ENCODE measurements around the gene UVSSA. TPM values are rescaled to one million over a fixed set of nuclear protein-coding genes. Genes with fewer than 3 reads are reported as not detected.

UVSSA gene
- total and polyA plus RNA-seq, 9 of the 15 experiments (the other 6 are each of a cell fraction or from before 2014, with no cell fraction given), result 0.21 to 14.6 (median 3.3) TPM

DNA sequence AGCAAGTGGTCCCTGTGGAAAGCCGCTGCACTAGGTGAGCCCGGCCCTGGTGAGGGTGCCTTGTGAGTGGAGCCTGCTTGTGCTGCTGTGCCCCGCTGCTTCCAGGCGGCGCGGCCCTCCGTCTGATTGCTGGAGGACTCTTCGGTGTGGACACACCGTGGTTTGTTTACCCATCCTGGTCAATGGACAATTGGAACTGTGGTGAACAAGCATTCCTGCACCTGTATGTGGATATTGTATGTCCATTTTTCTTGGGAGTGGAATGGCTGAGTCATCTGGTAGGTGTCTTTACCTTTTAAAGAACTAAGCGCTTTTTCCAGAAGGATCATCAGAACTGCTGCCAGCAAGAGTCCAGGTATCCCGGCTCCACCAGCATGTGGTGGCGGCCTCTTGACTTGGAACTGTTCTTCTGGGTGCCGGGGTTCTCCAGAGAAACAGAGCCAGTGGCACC is 41.7 kb upstream of the UVSSA start:
- peaks cover 4 to 32% of the 10 kb centered on the region in 2 experiments; a peak in 4 of 5 replicates for H3K4me1 ChIP-seq (replicated peaks in 1 of 2; ENCODE audit: control insufficient read depth in 2 of 2, insufficient read depth in 2 of 2, low read length in 2 of 2)
- no peak for DNase-seq (ENCODE audit: extremely low read depth in 1 of 4, low spot score in 3 of 4)
- no peaks in the 10 kb centered on the region; a peak in 1 of 5 replicates for H3K27me3 ChIP-seq (ENCODE audit: control insufficient read depth in 2 of 2, insufficient read depth in 2 of 2, low read length in 2 of 2)
- peaks cover 93% of the 10 kb centered on the region for H3K79me2 ChIP-seq (ENCODE audit: control insufficient read depth, insufficient read depth, low read length)
- peaks cover 53% of the 10 kb centered on the region; the same call in 2 of the 3 replicates for H3K36me3 ChIP-seq (ENCODE audit: control insufficient read depth, insufficient read depth, low read length)
- H2AFZ ChIP-seq (ENCODE audit: low read depth, low read length), result no peak overlapping the region
- peak overlapping the region in 1 of 2 experiments; percentile 65; a peak in 1 of 4 replicates for H3K9ac ChIP-seq (ENCODE audit: insufficient read depth in 1 of 2, low read depth in 2 of 2, low read length in 2 of 2)
- H3K4me2 ChIP-seq (ENCODE audit: insufficient read depth, low read length), result no peak overlapping the region
- ATAC-seq, result no peak
- no peaks in the 10 kb centered on the region for H3K9me1 ChIP-seq (ENCODE audit: control insufficient read depth, insufficient read depth, low read length)
- TF ChIP-seq ZNF316 (IDR thresholded peaks at IDR 0.05) (0 out of 2 replicates have a peak, but pooled peaks have one; percentile 28), PYGO2 (tag; IDR thresholded peaks at IDR 0.05) (no peak), GABPB2 (CRISPR knock-in tag; conservative IDR thresholded peaks at IDR 0.05) (no peak), GTF2A2 (tag; IDR thresholded peaks at IDR 0.05) (no peak), ZNF764 (CRISPR knock-in tag; IDR thresholded peaks at IDR 0.05; ENCODE audit: low read depth) (no peak)
- H3K9me3 ChIP-seq (replicated peaks; ENCODE audit: control insufficient read depth, insufficient read depth, low read depth, low read length), result no peaks in the 10 kb centered on the region
- WGBS (ENCODE audit: insufficient coverage, low coverage, missing lambda C conversion rate), result 97% methylated on average over 12 of the region's 13 CpGs
- peaks cover 10% of the 10 kb centered on the region for H4K20me1 ChIP-seq (replicated peaks; ENCODE audit: control insufficient read depth, insufficient read depth, low read length)
- ChIA-PET CTCF (ENCODE audit: low intra/inter-chr PET ratio) (no interaction called here), POLR2A (no interaction called here)
- peak overlapping the region; percentile 17; the same call in 1 of the 3 replicates for H3K27ac ChIP-seq (ENCODE audit: extremely low read depth, low read depth, low read length)
- no TSS peak for BruUV-seq (replicated peaks)
- FAIRE-seq, result no peak
- intact Hi-C loops (cut with micrococcal nuclease) (no loop called here), in situ Hi-C loops (cut with MboI) (no loop called here)
- H3K4me3 ChIP-seq, result no peak overlapping the region

DNA sequence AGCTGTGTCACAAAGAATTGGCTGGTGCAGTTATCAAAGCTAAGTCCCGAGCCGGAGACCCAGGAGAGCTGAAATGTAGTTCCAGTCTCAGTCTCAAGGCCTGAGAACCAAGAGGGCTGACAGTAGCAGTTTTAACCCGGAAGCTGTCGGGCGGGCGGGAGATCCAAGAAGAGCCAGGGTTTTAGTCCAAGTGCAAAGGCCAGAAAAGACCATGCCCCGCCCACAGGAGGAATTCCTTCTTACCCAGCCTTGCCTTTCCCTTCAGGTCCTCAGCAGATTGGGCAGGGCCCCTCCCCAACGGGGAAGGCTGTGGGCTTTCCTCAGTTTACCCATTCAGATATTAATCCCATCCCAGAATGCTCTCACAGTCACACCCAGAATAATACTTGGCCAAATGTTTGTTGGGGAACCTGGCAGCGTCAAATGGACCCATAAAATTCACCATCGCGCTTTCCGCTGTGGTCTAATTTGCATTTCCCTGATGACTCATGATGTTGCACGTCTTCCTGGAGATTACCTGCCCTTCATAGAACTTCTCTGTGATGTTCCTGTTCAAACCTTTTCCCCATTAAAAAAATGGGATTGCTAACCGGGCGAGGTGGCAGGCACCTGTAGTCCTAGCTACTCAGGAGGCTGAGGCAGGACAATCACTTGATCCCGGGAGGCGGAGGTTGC is 41.1 kb upstream of the UVSSA start:
- CTCF ChIA-PET (ENCODE audit: low intra/inter-chr PET ratio), result no interaction called here
- Histone ChIP-seq H3K27me3 (ENCODE audit: control insufficient read depth in 2 of 2, insufficient read depth in 2 of 2, low read length in 2 of 2) (no peaks in the 10 kb centered on the region; a peak in 1 of 5 replicates), H3K4me2 (ENCODE audit: insufficient read depth, low read length) (no peak overlapping the region), H3K9me3 (replicated peaks; ENCODE audit: control insufficient read depth, insufficient read depth, low read depth, low read length) (no peaks in the 10 kb centered on the region), H3K9me1 (ENCODE audit: control insufficient read depth, insufficient read depth, low read length) (no peaks in the 10 kb centered on the region), H3K27ac (ENCODE audit: extremely low read depth, low read depth, low read length) (peak overlapping the region; percentile 17; the same call in 1 of the 3 replicates), H3K36me3 (ENCODE audit: control insufficient read depth, insufficient read depth, low read length) (peaks cover 47% of the 10 kb centered on the region; the same call in 2 of the 3 replicates), H4K20me1 (replicated peaks; ENCODE audit: control insufficient read depth, insufficient read depth, low read length) (peaks cover 12% of the 10 kb centered on the region), H3K4me1 (replicated peaks in 1 of 2; ENCODE audit: control insufficient read depth in 2 of 2, insufficient read depth in 2 of 2, low read length in 2 of 2) (peaks cover 4 to 38% of the 10 kb centered on the region in 2 experiments; a peak in 4 of 5 replicates), H2AFZ (ENCODE audit: low read depth, low read length) (no peak overlapping the region), H3K9ac (ENCODE audit: insufficient read depth in 1 of 2, low read depth in 2 of 2, low read length in 2 of 2) (peak overlapping the region in 1 of 2 experiments; percentile 65; a peak in 1 of 4 replicates), H3K4me3 (no peak overlapping the region), H3K79me2 (ENCODE audit: control insufficient read depth, insufficient read depth, low read length) (peaks cover 93% of the 10 kb centered on the region)
- FAIRE-seq (peak; percentile 58), DNase-seq (ENCODE audit: extremely low read depth in 1 of 4, low spot score in 3 of 4) (peak in 1 of 4 experiments; percentile 14), ATAC-seq (no peak)
- in situ Hi-C loops (cut with MboI), result no loop called here
- intact Hi-C loops (cut with micrococcal nuclease), result no loop called here
- WGBS (ENCODE audit: insufficient coverage, low coverage, missing lambda C conversion rate), result 63% methylated on average over 17 of the region's 17 CpGs
- POLR2A ChIA-PET, result no interaction called here
- BruUV-seq (replicated peaks), result no TSS peak
- TF ChIP-seq POLR2A (conservative IDR thresholded peaks at IDR 0.05) (peak; percentile 40; the same call in 1 of the 2 replicates), JUND (IDR thresholded peaks at IDR 0.05; ENCODE audit: borderline replicate concordance, low read depth, low read length) (peak; percentile 55; the same call in 1 of the 2 replicates), JUND (tag; IDR thresholded peaks at IDR 0.05; ENCODE audit: borderline replicate concordance, low read depth, low read length) (no peak), KLF10 (CRISPR knock-in tag; IDR thresholded peaks at IDR 0.05) (no peak), ZNF717 (CRISPR knock-in tag; IDR thresholded peaks at IDR 0.05) (no peak), SUPT5H (IDR thresholded peaks at IDR 0.05) (peak; percentile 24; the same call in 1 of the 2 replicates), POLR2AphosphoS2 (IDR thresholded peaks at IDR 0.05; ENCODE audit: low read length) (0 out of 2 replicates have a peak, but pooled peaks have one; percentile 24)
- TF ChIP-seq, protein P1, sequence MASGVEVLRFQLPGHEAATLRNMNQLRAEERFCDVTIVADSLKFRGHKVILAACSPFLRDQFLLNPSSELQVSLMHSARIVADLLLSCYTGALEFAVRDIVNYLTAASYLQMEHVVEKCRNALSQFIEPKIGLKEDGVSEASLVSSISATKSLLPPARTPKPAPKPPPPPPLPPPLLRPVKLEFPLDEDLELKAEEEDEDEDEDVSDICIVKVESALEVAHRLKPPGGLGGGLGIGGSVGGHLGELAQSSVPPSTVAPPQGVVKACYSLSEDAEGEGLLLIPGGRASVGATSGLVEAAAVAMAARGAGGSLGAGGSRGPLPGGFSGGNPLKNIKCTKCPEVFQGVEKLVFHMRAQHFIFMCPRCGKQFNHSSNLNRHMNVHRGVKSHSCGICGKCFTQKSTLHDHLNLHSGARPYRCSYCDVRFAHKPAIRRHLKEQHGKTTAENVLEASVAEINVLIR (CRISPR knock-in tag; IDR thresholded peaks at IDR 0.05), result no peak
- TF ChIP-seq, protein P2, sequence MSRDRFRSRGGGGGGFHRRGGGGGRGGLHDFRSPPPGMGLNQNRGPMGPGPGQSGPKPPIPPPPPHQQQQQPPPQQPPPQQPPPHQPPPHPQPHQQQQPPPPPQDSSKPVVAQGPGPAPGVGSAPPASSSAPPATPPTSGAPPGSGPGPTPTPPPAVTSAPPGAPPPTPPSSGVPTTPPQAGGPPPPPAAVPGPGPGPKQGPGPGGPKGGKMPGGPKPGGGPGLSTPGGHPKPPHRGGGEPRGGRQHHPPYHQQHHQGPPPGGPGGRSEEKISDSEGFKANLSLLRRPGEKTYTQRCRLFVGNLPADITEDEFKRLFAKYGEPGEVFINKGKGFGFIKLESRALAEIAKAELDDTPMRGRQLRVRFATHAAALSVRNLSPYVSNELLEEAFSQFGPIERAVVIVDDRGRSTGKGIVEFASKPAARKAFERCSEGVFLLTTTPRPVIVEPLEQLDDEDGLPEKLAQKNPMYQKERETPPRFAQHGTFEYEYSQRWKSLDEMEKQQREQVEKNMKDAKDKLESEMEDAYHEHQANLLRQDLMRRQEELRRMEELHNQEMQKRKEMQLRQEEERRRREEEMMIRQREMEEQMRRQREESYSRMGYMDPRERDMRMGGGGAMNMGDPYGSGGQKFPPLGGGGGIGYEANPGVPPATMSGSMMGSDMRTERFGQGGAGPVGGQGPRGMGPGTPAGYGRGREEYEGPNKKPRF (IDR thresholded peaks at IDR 0.05; ENCODE audit: low read depth, low read length), result no peak

All from K562 (cell line).